Activated CD4-positive, alpha-beta T cell treated with anti-CD3 and anti-CD28 coated beads, Interleukin-2, amount 50 U/mL, for 16 hours (primary cell): ENCODE measurements around the gene DCUN1D3.
A peak's percentile ranks its signal among the peaks of the same experiment; 100 is the strongest.
"Not testable (repeated sequence)": the region's sequence is repeated elsewhere in the genome, so short reads cannot be mapped to it uniquely, and the experiment has no call there.

ENCODE experiments used
- DNase-seq: peaks from one replicate; pipeline ENCODE4 v3.0.0-alpha.2; 2020

Gene DCUN1D3

GRCh38 chr16:20886320-20886719 lies 13.8 kb downstream of the DCUN1D3 start:
- DNase-seq, result no peak

GRCh38 chr16:20884240-20884556 lies 16.0 kb downstream of the DCUN1D3 start:
- peak; percentile 40 for DNase-seq

- no peak for DNase-seq
These were observed 16.5 kb downstream of the DCUN1D3 start for GRCh38 chr16:20883554-20884239.

- DNase-seq, result no peak
These were observed 18.7 kb downstream of the DCUN1D3 start for GRCh38 chr16:20881503-20881878.

GRCh38 chr16:20880867-20881502 lies 19.2 kb downstream of the DCUN1D3 start:
- DNase-seq, result no peak

- peak; percentile 79 for DNase-seq
These were observed 20.8 kb downstream of the DCUN1D3 start for GRCh38 chr16:20879175-20880040.

GRCh38 chr16:20878682-20879147 lies 21.4 kb downstream of the DCUN1D3 start:
- no peak for DNase-seq

- no peak for DNase-seq
These were observed 24.9 kb downstream of the DCUN1D3 start for GRCh38 chr16:20875355-20875650.

- DNase-seq, result no peak
These were observed 26.0 kb downstream of the DCUN1D3 start for GRCh38 chr16:20874088-20874581.

GRCh38 chr16:20873331-20873730 lies 26.8 kb downstream of the DCUN1D3 start:
- DNase-seq, result no peak

GRCh38 chr16:20871941-20872815 lies 28.0 kb downstream of the DCUN1D3 start:
- DNase-seq, result no peak

GRCh38 chr16:20871258-20871657 lies 28.9 kb downstream of the DCUN1D3 start:
- DNase-seq, result no peak

GRCh38 chr16:20870122-20870820 lies 29.9 kb downstream of the DCUN1D3 start:
- no peak for DNase-seq

GRCh38 chr16:20868890-20869289 lies 31.3 kb downstream of the DCUN1D3 start:
- no peak for DNase-seq

GRCh38 chr16:20867585-20867984 lies 32.6 kb downstream of the DCUN1D3 start:
- DNase-seq, result no peak

GRCh38 chr16:20866801-20867200 lies 33.4 kb downstream of the DCUN1D3 start:
- DNase-seq, result no peak

- DNase-seq, result peak; percentile 29
These were observed 33.9 kb downstream of the DCUN1D3 start for GRCh38 chr16:20866145-20866772.

GRCh38 chr16:20865420-20866131 lies 34.6 kb downstream of the DCUN1D3 start:
- peak; percentile 47 for DNase-seq

- DNase-seq, result not testable (repeated sequence)
These were observed 35.8 kb downstream of the DCUN1D3 start for GRCh38 chr16:20864376-20864775.

- DNase-seq, result no peak
These were observed 37.8 kb downstream of the DCUN1D3 start for GRCh38 chr16:20862162-20862960.
